ENCODE data around the gene RHBDL1.
A peak's percentile ranks its signal among the peaks of the same experiment; 100 is the strongest.

The RHBDL1 gene

DNA sequence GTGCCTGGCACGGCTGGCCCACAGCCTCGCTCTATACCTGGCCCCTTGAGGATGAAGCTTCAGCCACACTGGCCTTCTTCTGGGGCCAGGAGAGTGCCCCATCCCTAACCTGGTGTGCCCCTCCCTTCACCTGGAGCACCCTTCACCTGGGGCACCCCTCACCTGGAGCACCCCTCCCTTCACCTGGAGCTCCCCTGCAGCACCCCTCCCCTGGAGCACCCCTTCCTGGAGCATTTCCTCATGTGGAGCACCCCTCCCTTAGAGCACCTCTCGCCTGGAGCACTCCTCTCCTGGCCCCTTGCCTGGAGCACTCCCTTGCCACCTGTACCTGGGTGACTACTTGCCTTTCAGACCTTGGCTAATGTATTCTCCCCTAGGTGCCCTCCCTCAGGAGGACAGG, 32.5 kb downstream of the RHBDL1 start:
- no peak for DNase-seq

DNA sequence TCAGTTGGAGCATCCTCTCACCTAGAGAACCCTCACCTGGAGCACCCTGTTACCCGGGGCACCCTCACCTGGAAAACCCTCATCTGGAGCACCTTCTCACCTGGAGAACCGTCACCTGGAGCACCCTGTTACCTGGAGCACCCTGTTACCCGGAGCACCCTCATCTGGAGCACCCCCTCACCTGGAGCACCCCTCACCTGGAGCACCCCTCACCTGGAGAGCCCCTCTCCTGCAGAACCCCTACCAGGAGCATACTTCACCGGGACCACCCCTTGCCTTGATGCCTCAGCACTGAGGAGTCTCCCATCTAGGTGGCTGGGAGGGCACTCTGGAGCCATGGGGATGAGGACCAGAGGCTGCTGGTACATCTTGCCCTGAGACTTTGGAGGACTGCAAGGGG, 33.5 kb downstream of the RHBDL1 start:
- no peak for DNase-seq

DNA sequence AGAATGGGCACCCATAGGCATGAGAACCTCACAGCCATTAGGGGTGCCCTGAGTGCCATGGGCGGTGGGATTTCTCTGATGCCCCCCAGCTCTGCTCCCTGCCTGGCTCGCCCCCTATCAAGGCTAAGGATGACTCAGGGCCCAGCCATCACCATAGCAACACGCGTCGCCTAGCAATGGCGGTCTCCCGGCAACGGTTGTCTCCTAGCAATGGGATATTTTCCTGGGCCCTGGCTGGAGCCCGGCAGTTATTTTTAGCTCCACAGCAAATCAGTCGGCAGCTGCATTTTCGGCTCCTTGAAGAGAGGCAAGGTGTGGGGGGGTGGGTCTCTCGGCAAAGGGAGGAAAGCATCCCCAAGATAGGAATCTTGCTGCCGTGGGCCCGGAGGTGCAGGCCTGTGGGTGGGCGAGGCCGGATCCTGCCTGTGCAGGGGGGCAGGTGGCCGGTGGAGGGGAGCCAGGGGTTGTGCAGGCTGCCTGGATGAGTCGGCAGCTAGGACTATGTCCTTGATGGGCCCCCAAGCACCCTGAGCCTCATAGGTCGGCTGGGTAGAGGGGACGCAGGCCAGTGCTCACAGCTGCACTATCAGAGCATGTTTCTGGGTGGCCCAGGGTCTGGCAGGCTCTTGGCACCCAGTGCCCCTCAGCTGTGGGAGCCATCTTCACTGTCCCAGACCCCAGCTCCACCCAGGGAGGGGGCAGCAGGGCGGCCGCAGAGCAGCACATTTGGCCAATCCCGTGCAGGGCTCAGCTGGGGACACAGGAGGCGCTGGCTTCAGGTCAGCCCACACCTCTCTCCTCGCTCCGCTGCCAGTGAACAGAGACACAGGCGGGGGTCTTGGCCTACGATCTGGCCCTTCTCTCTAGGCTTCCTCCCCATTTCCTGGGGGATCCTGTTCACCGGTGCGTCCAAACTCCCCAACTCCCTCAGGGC, 34.4 kb downstream of the RHBDL1 start:
- peak; percentile 85 for DNase-seq

DNA sequence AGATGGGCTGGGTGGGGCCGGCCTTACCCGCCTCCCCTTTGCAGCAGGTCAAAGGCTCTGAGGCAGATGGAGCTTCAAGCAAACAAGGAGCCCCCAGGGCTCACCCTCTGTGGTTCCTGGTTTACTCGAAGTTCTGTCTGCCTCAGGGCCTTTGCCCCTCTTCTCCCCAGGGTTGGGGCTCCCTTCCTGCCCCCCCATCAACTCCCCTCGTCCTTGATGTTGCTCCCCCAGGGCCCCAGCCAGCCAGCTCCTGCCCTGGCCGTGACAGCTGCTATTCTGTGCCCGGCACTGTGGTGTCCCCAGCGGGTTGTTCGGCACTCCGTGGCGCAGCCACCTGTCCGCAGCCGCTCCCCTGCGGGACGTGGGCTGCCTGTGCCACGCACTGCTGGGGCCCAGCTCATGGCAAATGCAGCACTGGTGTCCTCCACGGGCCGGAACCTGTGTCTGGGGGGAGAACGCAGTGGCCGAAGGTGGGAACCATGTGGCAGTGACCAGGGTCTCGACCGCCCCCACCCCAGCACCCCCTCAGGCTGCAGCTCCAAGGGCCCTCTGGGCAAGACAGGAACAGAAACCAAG, 35.1 kb downstream of the RHBDL1 start:
- no peak for DNase-seq

DNA sequence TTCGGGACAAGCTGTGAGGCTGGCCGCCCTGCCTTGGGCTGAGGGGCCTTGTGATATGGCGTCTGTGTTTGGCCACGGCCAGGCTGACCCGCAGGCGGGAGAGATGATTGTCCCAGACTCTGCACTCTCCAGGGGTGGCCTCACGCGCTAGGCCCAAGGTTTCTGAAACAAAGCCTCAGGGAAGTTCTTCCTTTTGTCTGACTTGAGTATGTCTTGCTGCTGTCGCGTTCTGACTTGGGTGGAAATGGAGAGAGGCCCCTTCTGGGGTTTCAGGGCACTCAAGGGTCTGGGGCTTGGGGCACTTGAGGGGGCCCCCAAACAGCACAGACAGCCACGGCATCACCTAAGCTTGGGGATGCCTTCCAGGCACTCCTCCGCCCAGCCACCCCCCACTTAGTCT, 35.6 kb downstream of the RHBDL1 start:
- no peak for DNase-seq

DNA sequence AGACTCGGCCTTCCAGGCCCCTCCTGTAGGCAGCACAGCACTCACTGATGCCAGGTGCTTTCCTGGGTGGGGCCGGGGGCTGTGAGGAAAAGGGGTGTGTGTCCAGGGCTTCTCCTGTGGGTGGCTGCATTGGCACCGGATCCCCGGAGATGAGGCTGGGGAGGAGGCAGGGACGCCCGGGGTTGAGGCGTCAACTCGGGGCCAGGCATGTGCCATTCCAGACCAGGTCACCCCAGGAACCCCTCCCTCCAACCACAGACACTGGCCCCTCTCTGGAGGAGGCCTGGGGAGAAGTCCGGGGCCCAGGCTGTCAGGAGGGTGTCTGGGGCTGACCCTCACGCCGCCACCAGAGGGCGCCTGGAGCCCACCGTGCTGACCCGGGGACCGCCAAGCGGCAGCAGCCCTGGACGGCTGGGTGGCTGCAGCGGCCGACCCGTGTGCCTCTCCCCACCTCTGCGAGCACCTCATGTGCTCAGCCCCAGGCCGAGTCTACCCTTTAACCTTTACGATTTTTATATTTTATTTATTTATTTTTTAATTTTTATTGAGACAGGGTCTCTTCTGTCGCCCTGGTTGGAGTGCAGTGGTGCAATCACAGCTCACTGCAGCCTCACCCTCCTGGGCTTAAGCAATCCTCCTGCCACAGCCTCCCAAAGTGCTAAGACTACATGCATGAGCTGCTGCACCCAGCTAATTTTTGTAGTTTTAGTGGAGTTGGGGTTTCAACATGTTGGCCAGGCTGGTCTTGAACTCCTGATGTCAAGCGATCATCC, 36.3 kb downstream of the RHBDL1 start:
- DNase-seq, result peak; percentile 60

DNA sequence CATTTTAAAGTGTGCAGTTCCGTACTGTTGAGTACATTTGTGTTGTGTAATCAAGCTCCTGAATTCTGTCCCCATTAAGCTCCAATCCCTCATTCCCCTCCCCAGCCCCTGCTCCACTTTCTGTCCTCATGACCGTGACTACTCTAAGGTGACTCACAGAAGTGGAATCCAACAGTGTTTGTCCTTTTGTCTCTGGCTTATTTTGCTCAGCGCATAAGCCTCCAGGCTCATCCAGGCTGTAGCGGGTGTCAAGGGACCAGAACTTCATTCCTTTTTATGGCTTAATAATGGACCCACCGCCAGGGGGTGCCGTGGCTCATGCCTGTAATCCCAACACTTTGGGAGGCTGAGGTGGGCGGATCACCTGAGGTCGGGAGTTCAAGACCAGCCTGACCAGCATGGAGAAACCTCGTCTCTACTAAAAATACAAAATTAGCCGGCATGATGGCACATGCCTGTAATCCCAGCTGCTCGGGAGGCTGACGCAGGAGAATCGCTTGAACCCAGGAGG, 37.3 kb downstream of the RHBDL1 start:
- peak; percentile 98 for DNase-seq

DNA sequence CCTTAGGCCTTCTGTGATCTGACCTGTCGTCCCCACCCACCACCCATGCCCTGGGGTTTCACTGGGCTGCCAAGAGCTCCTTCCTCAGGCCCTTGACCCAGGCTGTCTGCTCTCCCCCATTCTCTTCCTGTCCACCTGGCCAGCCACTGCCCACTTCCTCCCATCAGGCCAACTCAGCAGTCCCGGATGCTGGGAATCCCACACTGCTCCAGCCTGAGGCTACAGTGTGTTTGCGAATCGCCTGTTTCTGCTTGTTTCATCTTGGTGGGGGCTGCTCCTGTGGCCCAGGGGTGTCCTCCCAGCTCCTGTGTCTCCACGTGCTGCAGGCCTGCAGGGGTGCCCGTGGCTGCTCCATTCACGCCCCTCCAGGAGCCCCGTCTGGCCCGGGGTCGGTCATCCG, 38.6 kb downstream of the RHBDL1 start:
- no peak for DNase-seq

DNA sequence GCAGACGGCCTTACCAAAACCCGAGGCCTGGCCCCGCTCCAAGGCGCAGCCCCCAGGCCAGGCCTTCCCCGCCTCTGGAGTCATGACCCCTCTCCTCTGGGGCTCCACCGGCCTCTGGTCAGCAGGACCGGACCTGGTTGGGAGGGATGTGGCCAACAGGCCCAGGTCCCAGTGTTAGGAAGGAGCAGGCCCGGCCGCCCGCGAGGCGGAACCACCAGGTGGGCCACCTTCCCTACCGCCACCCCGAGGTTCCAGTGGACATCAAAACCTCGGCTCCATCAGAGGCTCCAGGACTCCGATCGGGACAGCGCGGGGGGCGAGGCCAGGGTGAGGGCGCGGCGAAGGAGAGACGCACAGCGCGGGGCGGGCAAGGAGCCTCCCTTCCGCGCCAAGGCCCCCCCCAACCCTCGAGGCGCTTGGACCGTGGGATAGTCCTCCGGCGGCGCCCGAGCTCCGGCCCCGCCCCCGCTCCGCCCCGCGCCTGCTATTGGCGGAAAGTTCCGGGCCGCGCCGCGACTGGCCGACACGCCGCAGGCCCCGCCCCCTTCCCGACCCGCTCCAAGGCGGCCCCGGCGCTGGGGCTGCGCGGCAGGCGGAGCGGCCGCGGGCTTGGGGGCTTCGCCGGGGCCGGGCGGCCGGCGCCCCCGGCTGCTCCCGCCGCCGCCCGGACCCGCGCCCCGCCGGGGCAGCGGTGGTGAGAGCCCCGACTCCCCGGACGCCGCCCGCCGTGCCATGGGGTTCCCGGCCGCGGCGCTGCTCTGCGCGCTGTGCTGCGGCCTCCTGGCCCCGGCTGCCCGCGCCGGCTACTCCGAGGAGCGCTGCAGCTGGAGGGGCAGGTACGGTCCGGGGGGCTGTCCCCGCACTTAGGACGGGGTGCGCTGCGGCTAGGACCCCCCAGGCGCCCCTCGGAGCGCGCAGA, 39.3 kb downstream of the RHBDL1 start, which contains the start of gene METRN:
Gene METRN (plus strand): TSS at position 561 of the 919 bp plus-strand sequence. CDS start 172 bp downstream, at position 733.
- peak; percentile 87 for DNase-seq

DNA sequence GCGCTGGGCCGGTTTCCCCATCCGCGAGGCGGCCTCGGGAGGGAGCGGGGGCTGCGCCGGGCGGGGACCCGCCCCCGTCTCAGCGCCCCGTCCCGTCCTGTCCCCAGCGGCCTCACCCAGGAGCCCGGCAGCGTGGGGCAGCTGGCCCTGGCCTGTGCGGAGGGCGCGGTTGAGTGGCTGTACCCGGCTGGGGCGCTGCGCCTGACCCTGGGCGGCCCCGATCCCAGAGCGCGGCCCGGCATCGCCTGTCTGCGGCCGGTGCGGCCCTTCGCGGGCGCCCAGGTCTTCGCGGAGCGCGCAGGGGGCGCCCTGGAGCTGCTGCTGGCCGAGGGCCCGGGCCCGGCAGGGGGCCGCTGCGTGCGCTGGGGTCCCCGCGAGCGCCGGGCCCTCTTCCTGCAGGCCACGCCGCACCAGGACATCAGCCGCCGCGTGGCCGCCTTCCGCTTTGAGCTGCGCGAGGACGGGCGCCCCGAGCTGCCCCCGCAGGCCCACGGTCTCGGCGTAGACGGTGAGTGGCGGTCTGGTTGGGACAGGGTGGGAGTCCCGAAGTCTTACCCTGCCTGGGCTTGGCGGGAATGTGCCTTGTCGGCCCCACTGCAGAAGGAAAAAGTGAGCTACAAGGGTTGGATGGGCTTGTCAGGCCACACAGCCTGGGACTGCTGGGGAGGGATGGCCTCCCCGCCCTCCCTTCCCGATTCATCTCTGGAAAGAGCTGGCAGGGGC, 40.2 kb downstream of the RHBDL1 start:
- DNase-seq, result peak; percentile 45

DNA sequence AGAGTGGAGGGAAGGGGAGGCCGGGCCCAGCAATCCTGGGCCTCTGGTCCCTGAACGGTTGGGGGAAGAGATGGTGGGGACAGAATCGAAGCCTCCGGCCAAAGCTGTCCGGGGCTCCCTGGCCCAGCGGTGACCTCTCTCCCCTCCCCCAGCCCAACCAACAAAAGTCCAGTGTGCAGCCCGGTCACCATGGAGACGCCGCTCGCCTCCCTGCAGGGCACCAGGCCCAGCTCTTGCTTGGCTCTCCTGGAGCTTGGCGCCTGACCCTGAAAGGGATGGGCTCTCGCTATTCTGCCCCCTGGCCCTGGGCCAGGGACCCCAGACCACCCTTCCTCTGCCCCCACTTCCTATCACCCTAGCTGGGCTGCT, 40.7 kb downstream of the RHBDL1 start:
- peak; percentile 18 for DNase-seq

DNA sequence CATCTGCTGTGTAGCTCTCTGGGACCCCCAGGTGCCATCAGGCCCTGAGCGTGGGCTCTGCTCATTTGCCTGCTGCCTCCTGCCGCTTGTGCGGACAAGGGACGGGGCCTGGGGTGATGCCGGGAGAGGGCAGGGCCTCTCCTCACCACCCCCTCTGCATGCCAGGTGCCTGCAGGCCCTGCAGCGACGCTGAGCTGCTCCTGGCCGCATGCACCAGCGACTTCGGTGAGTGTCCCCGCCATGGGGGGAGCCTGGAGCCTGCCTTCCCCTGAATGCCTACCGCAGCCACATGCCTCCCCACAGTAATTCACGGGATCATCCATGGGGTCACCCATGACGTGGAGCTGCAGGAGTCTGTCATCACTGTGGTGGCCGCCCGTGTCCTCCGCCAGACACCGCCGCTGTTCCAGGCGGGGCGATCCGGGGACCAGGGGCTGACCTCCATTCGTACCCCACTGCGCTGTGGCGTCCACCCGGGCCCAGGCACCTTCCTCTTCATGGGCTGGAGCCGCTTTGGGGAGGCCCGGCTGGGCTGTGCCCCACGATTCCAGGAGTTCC, 41.4 kb downstream of the RHBDL1 start:
- no peak for DNase-seq

DNA sequence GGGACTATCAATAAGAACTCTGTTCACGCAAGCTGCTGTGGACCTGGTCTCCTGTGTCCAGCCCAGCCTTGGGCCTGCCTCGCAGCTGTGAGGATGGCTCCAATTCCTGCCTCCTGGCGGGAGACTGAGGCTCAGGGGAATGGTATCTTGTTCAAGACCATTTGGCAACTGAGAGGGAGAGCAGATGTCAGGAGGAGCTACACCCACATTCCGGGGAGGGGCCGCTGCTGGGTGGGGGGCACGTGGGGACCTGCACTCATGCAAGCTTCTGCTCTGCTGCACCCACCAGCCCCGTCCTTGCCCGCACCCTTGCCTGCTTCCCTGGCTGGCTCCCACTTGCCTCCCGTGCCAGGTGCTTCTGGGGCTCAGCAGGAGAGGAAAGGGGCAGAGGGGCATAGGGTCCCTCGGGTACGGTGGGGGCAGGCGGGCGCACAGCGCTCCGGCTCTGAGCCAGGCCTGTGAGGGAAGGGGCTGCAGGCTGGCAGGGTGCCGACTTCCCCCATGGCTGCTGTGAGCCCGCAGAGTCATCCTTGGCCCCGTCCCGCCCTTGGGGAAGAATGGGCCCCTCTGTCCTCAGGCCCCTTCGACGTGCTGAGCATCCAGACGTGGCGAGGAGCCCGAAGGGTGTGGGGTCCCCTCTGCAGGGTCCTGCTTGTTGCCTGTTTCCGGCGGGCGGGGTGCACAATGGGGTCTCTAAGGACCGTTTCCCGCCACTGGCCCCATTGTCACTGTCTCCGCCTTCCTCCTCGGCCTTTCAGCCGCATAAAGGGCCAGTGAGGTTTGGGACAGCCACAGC, 42.2 kb downstream of the RHBDL1 start:
- no peak for DNase-seq

DNA sequence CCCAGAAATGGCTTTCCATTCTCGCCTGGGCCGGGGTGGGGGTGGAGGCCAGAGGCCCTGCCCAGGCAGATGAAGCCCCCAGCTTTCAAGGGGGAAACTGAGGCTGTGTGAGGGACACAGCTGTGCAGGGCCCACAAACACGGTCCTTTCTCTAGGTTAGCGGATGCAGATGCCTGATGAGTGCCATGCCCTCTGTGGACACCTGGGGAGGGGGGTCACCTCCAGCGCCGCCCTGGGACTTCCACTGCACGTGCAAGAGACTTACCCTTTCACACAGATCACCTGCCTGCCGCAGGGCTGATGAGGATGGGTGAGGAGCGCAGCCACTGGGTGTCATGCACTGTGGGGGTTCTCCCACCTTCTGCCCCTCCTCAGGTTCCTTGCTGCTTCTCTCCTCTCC, 42.9 kb downstream of the RHBDL1 start:
- no peak for DNase-seq

DNA sequence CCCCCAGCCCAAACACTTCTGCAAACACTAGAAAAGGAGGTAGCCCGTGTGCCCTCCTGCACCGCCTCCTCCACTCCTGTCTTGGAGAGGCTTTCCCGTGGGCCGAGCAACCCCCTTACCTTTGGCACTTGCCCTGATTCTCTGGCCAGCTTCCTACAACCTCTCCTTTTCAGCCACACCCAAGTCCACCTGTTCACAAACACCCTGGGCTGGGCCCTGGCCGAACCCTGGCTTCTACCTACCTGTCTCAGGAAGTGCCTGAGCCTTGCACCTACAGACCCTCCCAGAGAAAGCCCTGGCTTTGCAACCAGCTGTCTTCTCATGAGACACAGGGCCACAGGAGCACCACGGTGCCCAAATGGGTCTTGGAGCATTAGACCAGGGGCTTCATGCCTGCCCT, 43.5 kb downstream of the RHBDL1 start:
- no peak for DNase-seq

DNA sequence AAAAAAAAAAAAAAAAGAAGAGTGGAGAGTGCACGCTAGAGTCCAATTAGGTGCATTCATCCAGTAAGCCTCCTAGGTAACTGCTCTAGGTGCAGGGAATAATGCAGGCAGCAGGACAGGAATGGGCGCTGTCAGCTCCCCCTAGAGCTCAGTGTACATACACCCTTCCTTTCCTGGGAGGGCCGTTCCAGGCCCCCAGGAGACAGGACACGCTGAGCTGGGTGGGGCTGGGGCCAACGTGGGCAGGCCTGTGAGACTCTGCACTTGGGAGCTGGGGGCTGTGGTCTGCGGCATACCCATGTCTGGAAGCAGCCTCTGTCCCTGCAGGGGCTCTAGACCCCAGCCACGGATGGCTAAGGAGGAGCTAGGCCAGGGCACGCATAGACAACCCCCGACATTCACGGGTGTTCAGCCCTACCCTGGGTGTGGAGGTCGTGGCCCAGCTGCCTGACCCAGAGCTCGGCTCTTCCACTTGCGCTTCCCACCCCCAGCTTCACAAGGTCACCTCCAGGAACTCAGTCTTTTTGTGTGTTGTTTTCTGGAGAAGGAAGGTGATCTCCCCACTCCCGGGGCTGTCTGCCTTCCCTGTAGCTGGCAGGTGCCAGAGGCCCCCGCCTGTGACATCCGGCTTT, 44.5 kb downstream of the RHBDL1 start:
- peak; percentile 19 for DNase-seq

DNA sequence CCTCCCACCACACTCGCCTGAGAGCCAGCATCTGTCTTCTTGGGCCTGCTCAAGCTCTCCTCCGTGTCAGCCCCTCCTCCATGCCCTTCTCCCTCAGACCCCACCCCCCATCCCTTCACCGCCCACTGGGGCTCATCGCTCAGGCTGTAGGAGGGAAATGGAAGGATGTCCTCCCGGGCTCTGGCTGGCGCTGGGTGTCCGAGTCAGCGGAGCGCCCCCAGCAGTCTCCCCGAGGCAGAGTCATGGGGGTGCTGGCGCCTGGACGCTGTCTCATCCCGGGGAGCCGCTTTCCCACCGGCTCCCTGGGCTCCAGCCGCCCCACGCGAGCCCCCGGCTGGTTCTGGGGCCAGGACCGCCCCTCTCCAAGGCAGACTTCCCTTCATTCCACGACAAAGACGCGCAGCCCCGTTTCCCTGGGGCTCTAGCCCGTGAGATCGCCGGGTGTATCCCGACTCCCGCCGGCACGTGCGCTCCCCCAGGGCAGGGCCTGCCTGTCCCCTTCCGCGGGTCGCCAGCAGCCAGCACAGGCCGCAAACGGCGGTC, 45.0 kb downstream of the RHBDL1 start:
- DNase-seq, result peak; percentile 75

DNA sequence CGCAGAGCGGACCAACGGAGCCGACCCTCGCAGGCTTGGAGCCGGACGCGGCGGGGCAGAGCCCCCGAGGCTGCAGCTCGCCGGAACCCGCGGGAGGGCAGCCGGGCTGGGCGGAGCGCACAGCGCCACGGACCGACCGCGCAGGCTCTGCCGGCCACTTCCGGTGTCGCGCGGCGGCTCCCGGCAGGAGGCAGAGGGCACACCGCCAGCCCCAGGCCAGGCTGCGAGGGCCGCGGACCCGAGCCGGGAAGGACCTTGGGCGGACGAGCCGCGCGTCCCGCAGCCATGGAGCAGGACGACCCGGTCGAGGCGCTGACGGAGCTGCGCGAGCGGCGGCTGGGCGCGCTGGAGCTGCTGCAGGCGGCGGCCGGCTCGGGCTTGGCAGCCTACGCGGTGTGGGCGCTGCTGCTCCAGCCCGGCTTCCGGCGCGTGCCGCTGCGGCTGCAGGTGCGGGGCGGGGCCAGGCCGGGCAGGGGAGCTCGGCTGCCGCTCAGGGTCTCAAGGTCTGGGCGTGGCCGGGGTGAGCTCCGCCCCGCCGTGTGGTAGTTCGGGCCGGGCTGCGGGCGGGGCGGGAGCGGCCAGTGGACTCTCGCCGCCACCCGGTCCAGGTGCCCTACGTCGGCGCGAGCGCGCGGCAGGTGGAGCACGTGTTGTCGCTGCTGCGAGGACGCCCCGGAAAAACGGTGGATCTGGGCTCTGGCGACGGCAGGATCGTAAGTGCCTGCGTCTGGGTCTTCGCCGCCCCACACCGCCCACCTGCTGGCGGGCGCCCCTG, 45.7 kb downstream of the RHBDL1 start, which contains the start of gene ANTKMT:
Gene ANTKMT (plus strand): TSS at position 157 of the 775 bp plus-strand sequence. CDS start 129 bp downstream, at position 286.
- DNase-seq, result peak; percentile 73
